IMR-90 (cell line): ENCODE measurements around the gene KRT33A. TPM values are rescaled to one million over a fixed set of nuclear protein-coding genes. Genes with fewer than 3 reads are reported as not detected.

Experiments used
- ATAC-seq: fragments of 200-7000 bp; cut with Tn5 transposase; 2 replicates; pipeline ENCODE4 v1.9.1; 2020; ENCODE audit warnings: low read depth, mild to moderate bottlenecking, moderate library complexity
- BruUV-seq: library from RNA; stranded (reverse); fragments of 400-500 nt; replicated peaks from 2 replicates; lab custom pipeline; 2021; lab: Mats Ljungman, UMichigan
- CTCF ChIA-PET: fragments of 300-600 bp; formaldehyde crosslinking; extraction: SDS; loops from one replicate; lab custom pipeline; 2021; ENCODE audit warnings: antibody characterized with exemption; lab: Yijun Ruan, JAX
- POLR2A ChIA-PET: fragments of 300-600 bp; sonication (Branson Sonifier 250); formaldehyde crosslinking; loops from one replicate; lab custom pipeline; 2022; ENCODE audit warnings: antibody characterized with exemption; ENCODE audit not compliant: unreplicated experiment; lab: Charles Lee
- DNase-seq: peaks from one replicate; pipeline ENCODE4 v3.0.0; 2013
- H2AFZ ChIP-seq: replicated peaks from 2 replicates; pipeline ENCODE3; 2013; ENCODE audit warnings: low read length, mild to moderate bottlenecking; ENCODE audit not compliant: poor library complexity
- H2AK5ac ChIP-seq: 2 replicates; pipeline ENCODE4 v1.6.1; 2013; ENCODE audit warnings: low read depth, low read length, inconsistent platforms
- H2AK9ac ChIP-seq: replicated peaks from 2 replicates; pipeline ENCODE3; 2013; ENCODE audit warnings: mild to moderate bottlenecking, low read depth, low read length, moderate library complexity; ENCODE audit not compliant: poor library complexity
- H2BK120ac ChIP-seq: 2 replicates; pipeline ENCODE4 v1.6.1; 2013; ENCODE audit warnings: low read depth, low read length, inconsistent platforms
- H2BK15ac ChIP-seq: 3 replicates; pipeline ENCODE4 v1.6.1; 2013; ENCODE audit warnings: low read depth, low read length, inconsistent platforms
- H2BK20ac ChIP-seq: 2 replicates; pipeline ENCODE4 v1.6.1; 2013; ENCODE audit warnings: low read depth, mild to moderate bottlenecking, inconsistent platforms, low read length, moderate library complexity
- H2BK5ac ChIP-seq: 2 replicates; pipeline ENCODE4 v1.6.1; 2013; ENCODE audit warnings: mild to moderate bottlenecking, low read depth, low read length, inconsistent platforms; ENCODE audit not compliant: poor library complexity, severe bottlenecking
- H3K14ac ChIP-seq: replicated peaks from 2 replicates; pipeline ENCODE4 v1.6.1; 2013; ENCODE audit warnings: low read depth, low read length, inconsistent platforms
- H3K18ac ChIP-seq: 2 replicates; pipeline ENCODE4 v1.6.1; 2013; ENCODE audit warnings: low read depth, low read length, control low read depth
- H3K23ac ChIP-seq: 2 replicates; pipeline ENCODE4 v1.6.1; 2013; ENCODE audit warnings: low read depth, low read length, inconsistent platforms
- H3K27ac ChIP-seq: 2 replicates; pipeline ENCODE4 v1.5.1; 2013; ENCODE audit warnings: mild to moderate bottlenecking, control low read depth, low read length; ENCODE audit not compliant: insufficient read depth
- H3K27me3 ChIP-seq: 2 replicates; pipeline ENCODE4 v1.6.1; 2013; ENCODE audit warnings: low read length; ENCODE audit not compliant: control insufficient read depth, insufficient read depth
- H3K36me3 ChIP-seq: 2 replicates; pipeline ENCODE4 v1.6.1; 2013; ENCODE audit warnings: low read length, mixed read lengths; ENCODE audit not compliant: control insufficient read depth, insufficient read depth
- H3K4ac ChIP-seq: 2 replicates; pipeline ENCODE4 v1.6.1; 2013; ENCODE audit warnings: low read depth, low read length, inconsistent platforms
- H3K4me1 ChIP-seq: 2 replicates; pipeline ENCODE4 v1.6.1; 2013; ENCODE audit warnings: low read length, mixed read lengths; ENCODE audit not compliant: control insufficient read depth, insufficient read depth
- H3K4me2 ChIP-seq: 2 replicates; pipeline ENCODE4 v1.6.1; 2013; ENCODE audit warnings: low read depth, mild to moderate bottlenecking, control low read depth, low read length, moderate library complexity
- H3K4me3 ChIP-seq: 2 replicates; pipeline ENCODE4 v1.5.1; 2013; ENCODE audit warnings: low read depth, mild to moderate bottlenecking, control low read depth, low read length, moderate library complexity; ENCODE audit not compliant: insufficient read depth
- H3K56ac ChIP-seq: 2 replicates; pipeline ENCODE4 v1.6.1; 2013; ENCODE audit warnings: low read length, inconsistent platforms; ENCODE audit not compliant: insufficient read depth; ENCODE audit errors: extremely low read depth
- H3K79me1 ChIP-seq, 2 experiments: 2 replicates each; pipeline ENCODE4 v1.6.1; 2013; ENCODE audit warnings: low read length in 2 of 2, inconsistent platforms in 1 of 2, low read depth in 1 of 2
- H3K9ac ChIP-seq: 2 replicates; pipeline ENCODE4 v1.6.1; 2013; ENCODE audit warnings: low read depth, low read length, control low read depth
- H3K9me1 ChIP-seq: 2 replicates; pipeline ENCODE4 v1.6.1; 2013; ENCODE audit warnings: low read length, inconsistent platforms; ENCODE audit not compliant: insufficient read depth
- H3K9me3 ChIP-seq: 2 replicates; pipeline ENCODE4 v1.6.1; 2013; ENCODE audit warnings: low read length; ENCODE audit not compliant: control insufficient read depth, insufficient read depth
- H4K20me1 ChIP-seq: 2 replicates; pipeline ENCODE4 v1.6.1; 2013; ENCODE audit warnings: low read length, inconsistent platforms; ENCODE audit not compliant: insufficient read depth
- H4K5ac ChIP-seq: 2 replicates; pipeline ENCODE4 v1.6.1; 2013; ENCODE audit warnings: mild to moderate bottlenecking, low read depth, low read length, control low read depth
- H4K8ac ChIP-seq, 2 experiments: 2 replicates each; pipeline ENCODE4 v1.6.1; 2013; ENCODE audit warnings: low read depth in 2 of 2, low read length in 2 of 2, control low read depth in 1 of 2, inconsistent platforms in 1 of 2
- H4K91ac ChIP-seq: 2 replicates; pipeline ENCODE4 v1.6.1; 2013; ENCODE audit warnings: low read depth, low read length, inconsistent platforms; ENCODE audit not compliant: insufficient read depth
- BHLHE40 ChIP-seq: fragments of 150-350 bp; IDR thresholded peaks from 2 replicates; pipeline ENCODE4 v1.6.1; 2016; ENCODE audit warnings: mild to moderate bottlenecking, low read depth, low read length
- CEBPB ChIP-seq: IDR thresholded peaks from 2 replicates; pipeline ENCODE4 v1.6.1; 2012; ENCODE audit warnings: low read depth, low read length, improper control_type of control experiment
- CHD1 ChIP-seq: IDR thresholded peaks from 2 replicates; pipeline ENCODE4 v1.6.1; 2012; ENCODE audit warnings: low read depth, low read length, improper control_type of control experiment
- FOS ChIP-seq: fragments of 150-350 bp; IDR thresholded peaks from 2 replicates; pipeline ENCODE4 v1.6.1; 2016; ENCODE audit warnings: low read depth, low read length
- MAFK ChIP-seq: IDR thresholded peaks from 2 replicates; pipeline ENCODE4 v1.6.1; 2012; ENCODE audit warnings: low read depth, low read length, improper control_type of control experiment
- MAZ ChIP-seq: IDR thresholded peaks from 2 replicates; pipeline ENCODE4 v1.6.1; 2012; ENCODE audit warnings: low read depth, mild to moderate bottlenecking, low read length, improper control_type of control experiment, moderate library complexity, borderline replicate concordance
- NFE2L2 ChIP-seq: fragments of 150-350 bp; IDR thresholded peaks from 2 replicates; pipeline ENCODE4 v1.6.1; 2016; ENCODE audit warnings: low read depth, mild to moderate bottlenecking, low read length
- POLR2A ChIP-seq: IDR thresholded peaks from 2 replicates; pipeline ENCODE4 v1.6.1; 2012; ENCODE audit warnings: mild to moderate bottlenecking, low read depth, low read length
- RAD21 ChIP-seq: IDR thresholded peaks from 2 replicates; pipeline ENCODE4 v1.6.1; 2012; ENCODE audit warnings: low read length, improper control_type of control experiment
- RCOR1 ChIP-seq: IDR thresholded peaks from 2 replicates; pipeline ENCODE4 v1.6.1; 2012; ENCODE audit warnings: mild to moderate bottlenecking, low read length, improper control_type of control experiment; ENCODE audit not compliant: insufficient replicate concordance
- RFX5 ChIP-seq: IDR thresholded peaks from 2 replicates; pipeline ENCODE4 v1.8.0; 2012; ENCODE audit warnings: low read depth, mild to moderate bottlenecking, low read length, moderate library complexity
- SMC3 ChIP-seq: fragments of 150-350 bp; IDR thresholded peaks from 2 replicates; pipeline ENCODE4 v1.6.1; 2016; ENCODE audit warnings: low read depth, mild to moderate bottlenecking, antibody characterized with exemption, low read length, moderate library complexity
- WGBS, 2 experiments: methylation state at CpG; one replicate each; pipeline versions ENCODE4 v1.1.5 to v1.1.7; 2013; ENCODE audit warnings: missing lambda C conversion rate in 2 of 2; ENCODE audit not compliant: insufficient read length in 1 of 2; ENCODE audit errors: extremely low coverage in 2 of 2; 5-methylcytosine and 5-hydroxymethylcytosine counted together
- dilution Hi-C: fragments of 300-500 bp; cut with HindIII; formaldehyde crosslinking; loops from one replicate; pipeline ENCODE4 v1.14.3; 2018; ENCODE audit warnings: low sequenced_read_pairs; ENCODE audit not compliant: unreplicated experiment
- in situ Hi-C: fragments of 300-500 bp; cut with MboI; formaldehyde crosslinking; loops from 3 replicates; pipeline ENCODE4 v1.14.3; 2019; ENCODE audit warnings: low sequenced_read_pairs, inconsistent platforms, mixed read lengths
- intact Hi-C: fragments of 100-400 bp; cut with micrococcal nuclease; formaldehyde crosslinking; loops from 2 replicates; pipeline ENCODE4 v1.10.0; 2022
- polyA plus RNA-seq, 3 experiments: library from polyadenylated mRNA; depleted of rRNA; stranded (reverse); fragments of >200 nt; gene quantifications; 2 replicates each; pipeline ENCODE4 v1.2.3, GENCODE V29; 2012; ENCODE audit warnings: low replicate concordance in 1 of 3
- total RNA-seq: library from RNA; depleted of rRNA; stranded (reverse); fragments of >200 nt; gene quantifications from 2 replicates; pipeline ENCODE4 v1.2.3, GENCODE V29; 2012
- TF ChIP-seq, protein P1 (sequence below): fragments of 150-350 bp; IDR thresholded peaks from 2 replicates; pipeline ENCODE4 v1.6.1; 2017; ENCODE audit warnings: mild to moderate bottlenecking, antibody characterized with exemption, low read length, low read depth
- TF ChIP-seq, protein P2 (sequence below): fragments of 150-350 bp; IDR thresholded peaks from 2 replicates; pipeline ENCODE4 v1.6.1; 2016; ENCODE audit warnings: low read depth, mild to moderate bottlenecking, low read length, moderate library complexity, borderline replicate concordance

The KRT33A gene
- total and polyA plus RNA-seq, 2 of the 4 experiments (the other 2 are of a cell fraction), result not detected

DNA sequence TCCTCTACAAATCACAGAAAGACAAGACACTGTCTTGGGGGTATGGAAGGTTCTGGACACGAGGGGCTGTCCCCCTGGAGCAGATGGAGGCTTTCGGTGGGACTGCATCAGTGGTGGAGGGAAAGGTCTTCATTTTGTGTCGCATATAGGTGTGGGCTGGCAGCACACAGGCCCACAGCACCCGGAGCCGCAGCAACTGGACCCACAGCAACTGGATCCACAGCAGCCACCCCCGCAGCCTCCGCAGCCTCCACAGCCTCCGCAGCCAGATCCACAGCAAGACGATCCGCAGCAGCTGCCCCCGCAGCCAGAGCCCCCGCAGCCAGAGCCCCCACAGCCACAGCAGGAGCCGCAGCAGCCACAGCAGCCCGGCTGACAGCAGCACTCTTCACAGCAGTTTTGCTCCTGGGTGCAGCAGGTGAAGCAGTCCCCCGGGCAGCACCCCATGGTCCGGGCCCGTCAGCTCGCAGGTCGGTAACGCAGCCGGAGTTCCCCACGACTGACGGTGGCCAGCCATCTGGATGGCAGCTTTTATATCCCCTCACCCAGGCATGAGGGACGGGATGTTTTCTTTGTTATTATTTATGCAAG lies 35.3 kb downstream of the KRT33A start, which contains the start of gene KRTAP17-1:
Gene KRTAP17-1 (minus strand): TSS at position 507 of the 591 bp plus-strand sequence. CDS start 60 bp downstream, at position 447.
- Histone ChIP-seq H2AK9ac (no peak within 1 kb of the TSS), H3K18ac (no peak within 1 kb of the TSS), H3K56ac (no peak within 1 kb of the TSS), H2BK20ac (no peak within 1 kb of the TSS), H4K8ac (no peak within 1 kb of the TSS), H2BK120ac (no peak within 1 kb of the TSS), H3K4me1 (no peaks in the 10 kb centered on the region), H3K23ac (no peak within 1 kb of the TSS), H3K4me3 (no peak within 1 kb of the TSS), H3K79me1 (no peaks in the 10 kb centered on the region), H2AFZ (peak within 1 kb of the TSS; percentile 9), H3K14ac (no peak within 1 kb of the TSS), H3K9me3 (no peaks in the 10 kb centered on the region; the same call in 1 of the 2 replicates), H2BK5ac (no peak within 1 kb of the TSS), H3K9me1 (no peaks in the 10 kb centered on the region), H3K27me3 (peaks cover 5% of the 10 kb centered on the region), H4K5ac (no peak within 1 kb of the TSS), H4K20me1 (no peaks in the 10 kb centered on the region), H3K4ac (no peak within 1 kb of the TSS), H4K91ac (no peak within 1 kb of the TSS), H3K36me3 (no peaks in the 10 kb centered on the region), H2BK15ac (no peak within 1 kb of the TSS), H3K27ac (no peak within 1 kb of the TSS), H3K9ac (no peak within 1 kb of the TSS), H2AK5ac (peak within 1 kb of the TSS; percentile 65; the same call in 1 of the 2 replicates), H3K4me2 (no peak within 1 kb of the TSS)
- ATAC-seq (no peak), DNase-seq (no peak)
- dilution Hi-C loops, result no loop called here
- CTCF ChIA-PET, result no interaction called here
- in situ Hi-C loops, result loop anchor here (10.0 kb wide), 1 partner anchor 60 kb away; no protein-coding TSS in a partner anchor
- intact Hi-C loops, result no loop called here
- TF ChIP-seq CHD1 (no peak), RFX5 (no peak), CEBPB (no peak), NFE2L2 (no peak), RCOR1 (no peak), RAD21 (no peak), MAZ (no peak), BHLHE40 (no peak), MAFK (no peak), FOS (no peak), POLR2A (no peak), SMC3 (no peak)
- TF ChIP-seq, protein P1, sequence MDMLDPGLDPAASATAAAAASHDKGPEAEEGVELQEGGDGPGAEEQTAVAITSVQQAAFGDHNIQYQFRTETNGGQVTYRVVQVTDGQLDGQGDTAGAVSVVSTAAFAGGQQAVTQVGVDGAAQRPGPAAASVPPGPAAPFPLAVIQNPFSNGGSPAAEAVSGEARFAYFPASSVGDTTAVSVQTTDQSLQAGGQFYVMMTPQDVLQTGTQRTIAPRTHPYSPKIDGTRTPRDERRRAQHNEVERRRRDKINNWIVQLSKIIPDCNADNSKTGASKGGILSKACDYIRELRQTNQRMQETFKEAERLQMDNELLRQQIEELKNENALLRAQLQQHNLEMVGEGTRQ, result no peak
- TF ChIP-seq, protein P2, sequence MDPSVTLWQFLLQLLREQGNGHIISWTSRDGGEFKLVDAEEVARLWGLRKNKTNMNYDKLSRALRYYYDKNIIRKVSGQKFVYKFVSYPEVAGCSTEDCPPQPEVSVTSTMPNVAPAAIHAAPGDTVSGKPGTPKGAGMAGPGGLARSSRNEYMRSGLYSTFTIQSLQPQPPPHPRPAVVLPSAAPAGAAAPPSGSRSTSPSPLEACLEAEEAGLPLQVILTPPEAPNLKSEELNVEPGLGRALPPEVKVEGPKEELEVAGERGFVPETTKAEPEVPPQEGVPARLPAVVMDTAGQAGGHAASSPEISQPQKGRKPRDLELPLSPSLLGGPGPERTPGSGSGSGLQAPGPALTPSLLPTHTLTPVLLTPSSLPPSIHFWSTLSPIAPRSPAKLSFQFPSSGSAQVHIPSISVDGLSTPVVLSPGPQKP, result no peak
- BruUV-seq, result no TSS peak
- POLR2A ChIA-PET, result no interaction called here
- 100% methylated on average over 2 of the region's 24 CpGs; no CpG with 5 or more reads in 1 of the 2 experiments for WGBS, 2 experiments
